HepG2 (cell line): Measurements from ENCODE around the gene SYP. TPM values are rescaled to one million over a fixed set of nuclear protein-coding genes. Genes with fewer than 3 reads are reported as not detected.

Source experiments
- ATAC-seq: fragments of 200-7000 bp; cut with Tn5 transposase; 3 replicates; pipeline ENCODE4 v1.9.1; 2020; ENCODE audit warnings: mild to moderate bottlenecking, moderate library complexity
- BruUV-seq: library from RNA; stranded (reverse); fragments of 400-500 nt; replicated peaks from 2 replicates; lab custom pipeline; 2021; lab: Mats Ljungman, UMichigan
- CTCF ChIA-PET: fragments of 300-600 bp; formaldehyde crosslinking; extraction: SDS; loops from one replicate; lab custom pipeline; 2021; ENCODE audit warnings: low total read pairs, inconsistent platforms, low intra/inter-chr PET ratio; lab: Yijun Ruan, JAX
- POLR2A ChIA-PET: fragments of 350-600 bp; sonication (Branson Sonifier 250); formaldehyde crosslinking; loops from one replicate; lab custom pipeline; 2020; ENCODE audit warnings: antibody characterized with exemption, inconsistent platforms; lab: Yijun Ruan, JAX
- DNase-seq: peaks from one replicate; pipeline ENCODE4 v3.0.0-alpha.2; 2015; ENCODE audit warnings: low spot score
- FAIRE-seq: peaks from 3 replicates; lab custom pipeline; 2011; peaks lifted over from hg19 to GRCh38; lab: Jason Lieb, UNC
- H2AFZ ChIP-seq: one replicate; pipeline ENCODE4 v1.6.1; 2011; ENCODE audit warnings: low read length, inconsistent platforms
- H3K27ac ChIP-seq: fragments of 300-600 bp; 3 replicates; pipeline ENCODE4 v1.8.0; 2011; ENCODE audit warnings: mixed run types, mild to moderate bottlenecking, mixed read lengths, low read length, inconsistent platforms; ENCODE audit not compliant: insufficient read depth; ENCODE audit errors: extremely low read length
- H3K27me3 ChIP-seq, 2 experiments: fragments of 200-600 bp in 1 of 2; 2 replicates in 1 of 2; 3 replicates in 1 of 2; pipeline versions ENCODE4 v1.6.0 to v1.8.0; 2011; ENCODE audit warnings: low read length in 2 of 2, mild to moderate bottlenecking in 2 of 2, moderate library complexity in 2 of 2, inconsistent platforms in 1 of 2; ENCODE audit not compliant: insufficient read depth in 2 of 2, control insufficient read depth in 1 of 2
- H3K36me3 ChIP-seq, 2 experiments: fragments of 200-600 bp in 1 of 2; replicated peaks in 1 of 2; 2 replicates in 1 of 2; 3 replicates in 1 of 2; pipeline versions ENCODE4 v1.5.1 to v1.8.0; 2011; ENCODE audit warnings: low read length in 2 of 2, inconsistent platforms in 1 of 2; ENCODE audit not compliant: insufficient read depth in 2 of 2, control insufficient read depth in 1 of 2
- H3K4me1 ChIP-seq: 2 replicates; pipeline ENCODE4 v1.5.1; 2012; ENCODE audit warnings: low read length, inconsistent platforms; ENCODE audit not compliant: insufficient read depth
- H3K4me2 ChIP-seq: 2 replicates; pipeline ENCODE4 v1.6.0; 2011; ENCODE audit warnings: low read depth, low read length, inconsistent platforms
- H3K4me3 ChIP-seq, 3 experiments: fragments of 200-600 bp in 1 of 3; sonication (generic), shearing (Covaris generic) in 1 of 3; replicated peaks in 1 of 3; 2 replicates each; pipeline ENCODE4 v1.5.1; 2011 to 2016; ENCODE audit warnings: low read length in 3 of 3, inconsistent platforms in 2 of 3, low read depth in 2 of 3, mild to moderate bottlenecking in 2 of 3, control low read depth in 1 of 3, mixed read lengths in 1 of 3; ENCODE audit not compliant: insufficient read depth in 1 of 3
- H3K79me2 ChIP-seq: one replicate; pipeline ENCODE4 v1.6.1; 2011; ENCODE audit warnings: low read length, inconsistent platforms; ENCODE audit not compliant: insufficient read depth
- H3K9ac ChIP-seq: 2 replicates; pipeline ENCODE4 v1.6.0; 2011; ENCODE audit warnings: mild to moderate bottlenecking, low read depth, low read length, inconsistent platforms; ENCODE audit not compliant: insufficient read depth
- H3K9me3 ChIP-seq: 2 replicates; pipeline ENCODE4 v1.5.1; 2012; ENCODE audit warnings: mild to moderate bottlenecking, low read length
- H4K20me1 ChIP-seq: 2 replicates; pipeline ENCODE4 v1.6.0; 2011; ENCODE audit warnings: inconsistent platforms, mild to moderate bottlenecking, low read length, moderate library complexity; ENCODE audit not compliant: insufficient read depth
- ARNTL ChIP-seq: sonication (generic); formaldehyde crosslinking; IDR thresholded peaks from 2 replicates; pipeline ENCODE4 v1.4.0; 2020; ENCODE audit warnings: mild to moderate bottlenecking, missing genetic modification reagents
- HDAC1 ChIP-seq: sonication (generic); formaldehyde crosslinking; IDR thresholded peaks from 2 replicates; pipeline ENCODE4 v1.5.1; 2020; ENCODE audit warnings: mild to moderate bottlenecking, missing genetic modification reagents
- HOXA7 ChIP-seq: sonication (generic); formaldehyde crosslinking; IDR thresholded peaks from 2 replicates; pipeline ENCODE4 v1.8.1; 2022; ENCODE audit warnings: mild to moderate bottlenecking, missing genetic modification reagents, moderate library complexity
- KLF15 ChIP-seq: sonication (generic); formaldehyde crosslinking; IDR thresholded peaks from 2 replicates; pipeline ENCODE4 v1.8.1; 2023; ENCODE audit warnings: borderline replicate concordance, mild to moderate bottlenecking, inconsistent platforms, missing genetic modification reagents, mixed read lengths
- SP140L ChIP-seq: sonication (generic); formaldehyde crosslinking; IDR thresholded peaks from 2 replicates; pipeline ENCODE4 v1.4.0; 2020; ENCODE audit warnings: missing genetic modification reagents, borderline replicate concordance
- SRSF4 ChIP-seq: fragments of 200-400 bp; formaldehyde crosslinking; IDR thresholded peaks from one replicate; pipeline ENCODE4 v1.6.1; 2018; ENCODE audit warnings: mild to moderate bottlenecking, low read depth, low read length, moderate library complexity; ENCODE audit not compliant: poor library complexity, severe bottlenecking
- TCF7L2 ChIP-seq: IDR thresholded peaks from 2 replicates; pipeline ENCODE4 v1.6.1; 2011; ENCODE audit warnings: mild to moderate bottlenecking, low read depth, low read length, moderate library complexity
- ZFP62 ChIP-seq: sonication (generic); formaldehyde crosslinking; IDR thresholded peaks from 2 replicates; pipeline ENCODE4 v1.4.0; 2020; ENCODE audit warnings: missing genetic modification reagents
- ZNF260 ChIP-seq: sonication (generic); formaldehyde crosslinking; IDR thresholded peaks from 2 replicates; pipeline ENCODE4 v1.4.0; 2020; ENCODE audit warnings: missing genetic modification reagents, low read depth, mild to moderate bottlenecking, borderline replicate concordance
- ZNF432 ChIP-seq: sonication (generic); formaldehyde crosslinking; IDR thresholded peaks from 2 replicates; pipeline ENCODE4 v1.5.0; 2020; ENCODE audit warnings: missing genetic modification reagents, mild to moderate bottlenecking, borderline replicate concordance
- ZNF563 ChIP-seq: sonication (generic); formaldehyde crosslinking; IDR thresholded peaks from 2 replicates; pipeline ENCODE4 v1.8.0; 2022; ENCODE audit warnings: mild to moderate bottlenecking, moderate library complexity, missing genetic modification reagents
- WGBS: methylation state at CpG from one replicate; pipeline ENCODE4 v1.1.6; 2017; ENCODE audit warnings: low lambda C conversion rate; 5-methylcytosine and 5-hydroxymethylcytosine counted together
- in situ Hi-C: cut with HindIII; loops from 2 replicates; pipeline ENCODE4 v1.10.0; 2017; ENCODE audit warnings: low pct_unique_long_range_greater_than_20kb; ENCODE audit not compliant: extremely low pct_ligation_motif_present
- intact Hi-C: fragments of 100-400 bp; cut with micrococcal nuclease; formaldehyde crosslinking; loops from one replicate; pipeline ENCODE4 v1.10.0; 2022; ENCODE audit not compliant: unreplicated experiment
- polyA plus RNA-seq, 8 experiments: library from polyadenylated mRNA; depleted of rRNA in 3 of 8; stranded (reverse) in 7 of 8; unstranded in 1 of 8; fragments of >200 nt; fragmentation: Illumina TruSeq in 4 of 8; extraction: Trizol in 4 of 8; gene quantifications; 2 replicates each; pipeline versions ENCODE4 v1.2.1 to v1.2.3, GENCODE V29; 2011 to 2016; ENCODE audit warnings: low read depth in 4 of 8, missing spikeins in 1 of 8, mixed read lengths in 1 of 8; ENCODE audit not compliant: insufficient read depth in 1 of 8
- total RNA-seq, 5 experiments: library from RNA; depleted of rRNA; stranded (reverse); fragments of >200 nt; fragmentation: Illumina TruSeq; extraction: Trizol; gene quantifications; 2 replicates each; pipeline ENCODE4 v1.2.3, GENCODE V29; 2016; ENCODE audit warnings: low read depth in 1 of 5
- TF ChIP-seq, protein P1 (sequence below): sonication (generic); formaldehyde crosslinking; IDR thresholded peaks from 2 replicates; pipeline ENCODE4 v1.4.0; 2020; ENCODE audit warnings: missing genetic modification reagents

The SYP gene
- total and polyA plus RNA-seq, 2 of the 13 experiments (the other 11 are each of a cell fraction or from before 2014, with no cell fraction given) = 2.0 to 2.5 TPM

DNA sequence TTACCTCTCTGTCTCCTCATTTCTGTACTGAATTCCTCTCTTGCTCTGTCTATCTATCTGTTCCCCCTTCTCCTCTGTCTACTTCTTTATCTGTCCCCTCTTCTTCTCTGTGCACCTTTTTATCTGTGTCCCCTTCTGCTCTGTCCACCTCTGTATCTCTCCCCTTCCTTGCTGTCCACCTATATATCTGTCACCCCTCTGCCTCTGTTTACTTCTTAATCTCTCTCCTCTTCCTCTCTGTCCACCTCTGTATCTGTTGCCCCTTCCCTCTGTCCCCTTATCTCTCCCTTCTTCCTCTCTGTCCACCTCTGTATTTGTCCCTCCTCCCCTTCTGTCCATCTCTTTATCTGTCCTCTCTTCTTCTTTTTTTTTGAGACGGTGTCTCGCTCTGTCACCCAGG lies 44.2 kb upstream of the SYP start:
- no peak overlapping the region for H3K27ac ChIP-seq
- intact Hi-C loops = no loop called here
- TF ChIP-seq, protein P1, sequence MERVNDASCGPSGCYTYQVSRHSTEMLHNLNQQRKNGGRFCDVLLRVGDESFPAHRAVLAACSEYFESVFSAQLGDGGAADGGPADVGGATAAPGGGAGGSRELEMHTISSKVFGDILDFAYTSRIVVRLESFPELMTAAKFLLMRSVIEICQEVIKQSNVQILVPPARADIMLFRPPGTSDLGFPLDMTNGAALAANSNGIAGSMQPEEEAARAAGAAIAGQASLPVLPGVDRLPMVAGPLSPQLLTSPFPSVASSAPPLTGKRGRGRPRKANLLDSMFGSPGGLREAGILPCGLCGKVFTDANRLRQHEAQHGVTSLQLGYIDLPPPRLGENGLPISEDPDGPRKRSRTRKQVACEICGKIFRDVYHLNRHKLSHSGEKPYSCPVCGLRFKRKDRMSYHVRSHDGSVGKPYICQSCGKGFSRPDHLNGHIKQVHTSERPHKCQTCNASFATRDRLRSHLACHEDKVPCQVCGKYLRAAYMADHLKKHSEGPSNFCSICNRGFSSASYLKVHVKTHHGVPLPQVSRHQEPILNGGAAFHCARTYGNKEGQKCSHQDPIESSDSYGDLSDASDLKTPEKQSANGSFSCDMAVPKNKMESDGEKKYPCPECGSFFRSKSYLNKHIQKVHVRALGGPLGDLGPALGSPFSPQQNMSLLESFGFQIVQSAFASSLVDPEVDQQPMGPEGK (CRISPR knock-in tag) = no peak
- TF ChIP-seq HOXA7 (CRISPR knock-in tag) (no peak), ZNF260 (CRISPR knock-in tag) (no peak)
- H3K36me3 ChIP-seq = peaks cover 0 to 3% of the 10 kb centered on the region in 2 experiments; a peak in 1 of 5 replicates
- no peaks in the 10 kb centered on the region for H3K4me1 ChIP-seq
- no peak for FAIRE-seq
- ChIA-PET POLR2A (no interaction called here), CTCF (no interaction called here)
- no peaks in the 10 kb centered on the region for H3K79me2 ChIP-seq
- no peaks in the 10 kb centered on the region for H3K27me3 ChIP-seq
- no peaks in the 10 kb centered on the region for H4K20me1 ChIP-seq
- no peak overlapping the region for H3K4me3 ChIP-seq
- no peak overlapping the region for H3K4me2 ChIP-seq
- H3K9me3 ChIP-seq = no peaks in the 10 kb centered on the region
- ATAC-seq = no peak
- in situ Hi-C loops = no loop called here
- no TSS peak for BruUV-seq
- 93% methylated on average over 2 of the region's 2 CpGs for WGBS
- DNase-seq = no peak
- no peak overlapping the region for H3K9ac ChIP-seq
- H2AFZ ChIP-seq = no peak overlapping the region

DNA sequence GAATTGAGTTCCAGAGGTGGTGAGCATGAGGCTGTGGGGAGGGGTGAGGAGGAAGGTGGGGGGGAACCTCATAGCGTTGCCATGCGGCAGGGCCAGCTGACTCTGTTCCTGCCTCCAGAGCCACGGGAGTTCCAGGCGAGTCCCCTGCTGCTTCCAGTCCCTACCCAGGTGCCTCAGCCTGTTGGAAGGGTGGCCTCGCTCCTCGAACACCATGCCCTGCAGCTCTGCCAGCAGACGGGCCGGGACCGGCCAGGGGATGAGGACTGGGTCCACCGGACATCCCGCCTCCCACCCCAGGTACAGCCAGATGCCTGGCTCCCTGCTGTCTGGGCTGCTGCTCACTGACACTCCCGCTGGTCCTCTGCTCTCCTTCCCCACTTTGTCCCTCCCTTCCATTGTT lies 43.2 kb upstream of the SYP start:
- TF ChIP-seq KLF15 (CRISPR knock-in tag) (no peak), HDAC1 (CRISPR knock-in tag) (no peak), SRSF4 (no peak), ZNF432 (CRISPR knock-in tag) (no peak), TCF7L2 (no peak), ZFP62 (CRISPR knock-in tag) (no peak), ZNF563 (no peak), ARNTL (CRISPR knock-in tag) (no peak), SP140L (CRISPR knock-in tag) (no peak)
- in situ Hi-C loops (no loop called here), intact Hi-C loops (no loop called here)
- no peak for DNase-seq
- no peaks in the 10 kb centered on the region; a peak in 1 of 5 replicates for H3K36me3 ChIP-seq
- no CpG with 5 or more reads among the region's 12 CpGs for WGBS
- H3K4me3 ChIP-seq = no peak overlapping the region
- H3K79me2 ChIP-seq = no peaks in the 10 kb centered on the region
- ATAC-seq = no peak
- 0 out of 2 replicates have a peak, but pooled peaks cover 10% of the 10 kb centered on the region for H3K4me1 ChIP-seq
- no peak overlapping the region for H3K27ac ChIP-seq
- H3K9me3 ChIP-seq = no peaks in the 10 kb centered on the region
- ChIA-PET POLR2A (no interaction called here), CTCF (no interaction called here)
- no peak overlapping the region for H3K4me2 ChIP-seq
- H2AFZ ChIP-seq = no peak overlapping the region
- no peak for FAIRE-seq
- no peaks in the 10 kb centered on the region for H4K20me1 ChIP-seq
- no TSS peak for BruUV-seq
- no peak overlapping the region for H3K9ac ChIP-seq
- H3K27me3 ChIP-seq = no peaks in the 10 kb centered on the region
